HG03378 (cell line): ENCODE measurements around the gene LYPD6.

ENCODE experiments used
- ATAC-seq: cut with Tn5 transposase; IDR thresholded peaks from one replicate; pipeline ENCODE4 v1.9.1; 2021; ENCODE audit warnings: mild to moderate bottlenecking, moderate library complexity; ENCODE audit not compliant: unreplicated experiment

LYPD6 gene

GRCh38 chr2:149346272-149346671, 15.9 kb downstream of the LYPD6 start:
- no peak for ATAC-seq

- ATAC-seq, result no peak
These were observed 17.9 kb downstream of the LYPD6 start for GRCh38 chr2:149348291-149348690.

GRCh38 chr2:149353421-149353820, 23.0 kb downstream of the LYPD6 start:
- ATAC-seq, result no peak

DNA sequence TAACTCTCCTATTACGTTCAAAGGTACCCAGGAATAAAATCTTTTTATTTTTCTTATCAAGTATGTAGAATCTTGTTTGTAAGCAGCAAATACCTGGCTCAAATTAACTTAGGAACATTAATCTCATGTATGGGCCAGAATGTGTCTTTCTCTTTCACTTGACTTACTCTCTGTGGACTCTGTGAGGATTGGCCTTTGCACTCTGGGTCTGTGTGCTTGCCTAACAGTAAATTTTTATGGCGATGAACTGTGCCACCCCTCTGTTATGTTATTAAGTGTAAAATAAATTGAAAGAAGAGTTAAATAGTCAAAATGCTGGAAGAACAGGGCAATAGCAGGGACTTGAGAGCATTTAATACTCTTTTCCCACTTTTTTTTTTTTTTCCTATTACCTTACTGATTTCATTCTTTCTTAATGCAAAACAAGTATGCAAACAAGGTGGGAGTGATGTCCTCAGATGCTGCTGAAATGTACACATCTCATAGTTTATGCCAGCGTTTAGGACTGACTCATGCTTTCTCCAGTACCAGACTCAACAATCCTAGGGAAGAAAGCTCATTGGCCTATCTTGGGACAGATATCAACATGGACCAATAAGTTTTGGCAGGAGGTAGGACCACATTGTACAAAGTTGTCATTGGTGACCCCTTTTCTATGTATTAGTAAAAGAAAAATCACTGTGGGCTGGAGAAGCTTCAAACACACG, 25.5 kb downstream of the LYPD6 start:
- ATAC-seq, result no peak

DNA sequence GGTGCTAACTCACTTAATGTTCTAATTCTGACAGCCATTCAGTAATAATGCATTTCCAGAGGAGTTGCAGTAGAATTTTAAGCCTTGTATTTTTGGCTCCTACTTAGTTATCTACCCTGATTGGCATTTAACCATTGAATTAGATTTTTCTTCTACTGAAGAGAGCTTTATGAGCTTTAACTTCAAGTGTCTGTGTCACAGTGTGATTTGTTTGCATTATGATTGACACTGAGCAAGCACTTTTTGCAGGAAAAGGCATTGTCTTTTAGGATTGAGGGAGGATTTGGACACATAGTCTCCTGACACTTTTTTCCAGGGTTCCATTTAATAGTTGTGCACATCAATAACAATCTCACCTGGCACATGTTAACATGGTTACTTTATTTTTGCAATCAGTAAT, 26.7 kb downstream of the LYPD6 start:
- ATAC-seq, result no peak

DNA sequence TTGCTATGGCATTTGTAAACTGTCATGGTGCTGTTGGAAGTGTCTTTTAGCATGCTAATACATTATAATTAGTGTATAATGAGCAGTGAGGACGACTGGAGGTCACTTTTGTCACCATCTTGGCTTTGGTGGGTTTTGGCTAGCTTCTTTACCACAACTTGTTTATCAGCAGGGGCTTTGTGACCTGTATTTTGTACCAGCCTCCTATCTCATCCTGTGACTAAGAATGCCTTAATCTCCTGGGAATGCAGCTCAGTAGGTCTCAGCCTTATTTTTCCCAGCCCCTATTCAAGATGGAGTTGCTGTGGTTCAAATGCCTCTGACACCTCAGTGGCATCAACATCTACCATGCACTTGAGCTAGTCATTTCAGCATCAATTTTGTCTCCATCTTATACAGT, 29.7 kb downstream of the LYPD6 start:
- ATAC-seq, result no peak

- no peak for ATAC-seq
These were observed 33.6 kb downstream of the LYPD6 start for GRCh38 chr2:149363958-149364357.

GRCh38 chr2:149364839-149365238, 34.5 kb downstream of the LYPD6 start:
- ATAC-seq, result no peak

DNA sequence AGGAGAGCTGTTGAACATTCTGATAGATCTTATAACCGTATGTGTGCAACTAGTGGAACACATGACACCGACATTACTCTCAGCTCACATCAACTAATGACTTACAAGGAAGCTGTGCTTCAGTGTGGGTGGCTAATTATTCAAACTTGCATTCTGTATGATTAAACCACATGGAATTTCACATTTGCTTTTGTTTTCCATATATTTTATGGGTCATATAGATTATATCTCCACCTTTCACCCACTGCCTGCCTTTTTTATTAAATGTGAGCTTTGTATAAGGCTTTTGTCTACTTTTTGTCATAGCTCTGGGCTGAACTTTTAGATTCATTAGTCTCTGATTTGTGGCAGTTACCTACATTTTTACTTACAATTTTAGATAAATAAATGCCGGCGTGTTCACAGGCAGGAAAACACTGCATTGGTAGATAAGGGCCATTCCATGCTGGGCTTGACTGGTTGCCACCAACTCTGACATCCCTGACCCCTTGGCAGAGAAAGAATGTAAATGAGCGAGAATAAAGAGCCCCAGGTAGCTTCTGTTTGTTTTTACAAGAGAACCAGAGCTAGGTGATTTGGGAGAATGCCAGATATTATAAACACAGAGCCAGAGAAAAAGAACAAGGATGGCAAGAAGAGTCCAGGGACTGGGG, 35.7 kb downstream of the LYPD6 start:
- ATAC-seq, result no peak

GRCh38 chr2:149370061-149370775, 39.8 kb downstream of the LYPD6 start:
- no peak for ATAC-seq

- no peak for ATAC-seq
These were observed 41.1 kb downstream of the LYPD6 start for GRCh38 chr2:149371476-149371875.

GRCh38 chr2:149375801-149376361, 45.5 kb downstream of the LYPD6 start:
- no peak for ATAC-seq

- ATAC-seq, result no peak
These were observed 49.8 kb downstream of the LYPD6 start for GRCh38 chr2:149380205-149380604.

GRCh38 chr2:149383340-149383739, 53.0 kb downstream of the LYPD6 start:
- no peak for ATAC-seq

DNA sequence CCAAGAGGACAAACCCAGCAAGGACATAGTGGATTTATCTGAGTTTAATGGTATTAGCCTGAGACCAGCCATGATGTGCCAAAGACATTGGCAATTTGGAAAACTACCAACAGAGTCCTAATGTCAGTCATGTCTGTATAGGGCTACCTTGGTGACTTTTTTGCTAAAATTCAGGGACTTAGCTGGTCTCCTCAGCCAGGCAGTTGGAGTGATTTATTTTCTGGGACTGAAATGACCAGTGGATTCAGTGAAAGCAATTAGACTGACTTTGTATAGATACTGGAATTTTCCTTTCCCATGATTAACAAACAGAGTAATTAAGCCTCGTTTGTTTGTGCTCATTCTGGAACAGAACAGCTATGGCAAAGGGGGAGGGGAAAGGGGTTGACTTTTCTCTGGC, 55.0 kb downstream of the LYPD6 start:
- no peak for ATAC-seq

GRCh38 chr2:149387411-149387810, 57.0 kb downstream of the LYPD6 start:
- ATAC-seq, result no peak

GRCh38 chr2:149388120-149388816, 57.9 kb downstream of the LYPD6 start:
- ATAC-seq, result no peak

- ATAC-seq, result no peak
These were observed 59.2 kb downstream of the LYPD6 start for GRCh38 chr2:149389506-149390167.

DNA sequence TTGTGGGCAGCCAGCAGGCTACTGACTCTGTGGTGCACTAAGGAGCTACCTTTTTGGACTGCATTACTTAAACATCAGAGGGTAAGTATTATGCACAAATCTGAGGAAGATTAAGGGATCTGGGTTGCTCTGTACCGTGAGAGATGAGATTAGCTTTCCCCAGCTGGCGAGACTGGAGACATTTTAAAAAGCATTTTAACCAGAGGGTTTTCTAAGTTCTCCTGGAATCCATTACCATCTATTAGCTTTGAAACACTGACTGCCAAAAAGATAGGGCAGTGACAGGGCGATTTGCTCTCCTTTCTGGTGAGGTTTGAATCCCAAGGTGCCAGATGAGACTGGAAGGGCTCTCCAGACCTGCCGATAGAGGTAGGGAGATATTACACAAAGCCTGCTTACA, 63.2 kb downstream of the LYPD6 start:
- ATAC-seq, result no peak

DNA sequence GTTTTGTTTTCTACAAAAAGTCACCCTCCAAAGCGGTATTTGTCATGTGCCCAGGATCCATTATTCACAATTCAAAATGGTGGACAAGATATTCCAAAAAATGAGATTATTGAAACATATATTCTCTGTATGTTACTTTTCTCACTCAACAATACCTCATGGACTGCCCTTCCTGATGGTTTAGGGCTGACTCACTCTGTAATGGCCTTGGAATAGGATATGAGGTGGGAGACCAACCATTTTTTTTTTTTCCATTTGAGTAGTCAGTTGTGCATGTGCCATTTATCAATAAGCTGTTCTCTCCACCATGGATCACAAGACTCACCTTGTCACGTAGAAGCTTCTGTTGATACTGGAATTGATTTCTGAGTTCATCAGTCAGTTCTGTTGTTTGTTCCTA, 64.5 kb downstream of the LYPD6 start:
- ATAC-seq, result no peak
